ENCODE results near the gene TRNAU1AP.
"Not testable (repeated sequence)": the region's sequence is repeated elsewhere in the genome, so short reads cannot be mapped to it uniquely, and the experiment has no call there.

TRNAU1AP gene

DNA sequence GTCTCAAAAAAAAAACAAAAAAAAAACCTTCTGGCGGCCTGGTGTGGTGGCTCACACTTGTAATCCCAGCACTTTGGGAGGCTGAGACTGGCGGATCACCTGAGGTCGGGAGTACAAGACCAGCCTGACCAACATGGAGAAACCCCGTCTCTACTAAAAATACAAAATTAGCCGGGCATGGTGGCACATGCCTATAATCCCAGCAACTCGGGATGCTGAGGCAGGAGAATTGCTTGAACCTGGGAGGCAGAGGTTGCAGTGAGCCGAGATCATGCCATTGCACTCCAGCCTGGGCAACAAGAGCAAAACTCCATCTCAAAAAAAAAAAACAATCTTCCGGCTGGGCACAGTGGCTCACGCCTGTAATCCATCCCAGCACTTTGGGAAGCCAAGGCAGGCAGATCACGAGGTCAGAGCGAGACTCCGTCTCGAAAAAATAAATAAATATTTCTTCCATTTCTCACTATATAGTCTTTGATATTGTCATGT lies 38.4 kb upstream of the TRNAU1AP start:
- H3K27ac ChIP-seq (ENCODE audit: low read length, poor library complexity, severe bottlenecking) = peak overlapping the region; percentile 30
- not testable (repeated sequence) for H2BK5ac ChIP-seq (ENCODE audit: low read depth, low read length, poor library complexity, severe bottlenecking); H2BK15ac ChIP-seq (ENCODE audit: low read depth, poor library complexity, severe bottlenecking); H3K4me2 ChIP-seq (ENCODE audit: low read length, poor library complexity, severe bottlenecking); DNase-seq; H2BK120ac ChIP-seq (ENCODE audit: low read depth, low read length); H3K14ac ChIP-seq (ENCODE audit: low read length in 2 of 2); H4K8ac ChIP-seq (ENCODE audit: low read length); H3K18ac ChIP-seq (ENCODE audit: low read depth in 1 of 2, low read length in 2 of 2); H4K91ac ChIP-seq (ENCODE audit: low read length); H3K27me3 ChIP-seq (ENCODE audit: control insufficient read depth in 1 of 2, insufficient read depth in 1 of 2, low read length in 2 of 2); H2AFZ ChIP-seq (ENCODE audit: low read depth, low read length); H3K23ac ChIP-seq (ENCODE audit: low read length in 2 of 2); H3K4ac ChIP-seq (ENCODE audit: low read depth in 1 of 2, low read length in 2 of 2); H2BK12ac ChIP-seq (ENCODE audit: low read length in 2 of 2); H3K4me3 ChIP-seq (ENCODE audit: insufficient read depth in 1 of 2, low read depth in 1 of 2, low read length in 2 of 2); H3K9ac ChIP-seq (ENCODE audit: low read length); H2AK5ac ChIP-seq (ENCODE audit: low read length, severe bottlenecking); H3K79me1 ChIP-seq (replicated peaks; ENCODE audit: low read length, poor library complexity, severe bottlenecking); H3K9me3 ChIP-seq (ENCODE audit: control insufficient read depth, low read length)
- peaks cover 32 to 37% of the 10 kb centered on the region in 2 experiments for H3K36me3 ChIP-seq (ENCODE audit: control insufficient read depth in 1 of 2, insufficient read depth in 2 of 2, low read depth in 1 of 2, low read length in 2 of 2)
- H3K4me1 ChIP-seq (ENCODE audit: control insufficient read depth, insufficient read depth, low read depth, low read length) = peaks cover 18% of the 10 kb centered on the region
- 73% methylated on average over 13 of the region's 13 CpGs for WGBS

DNA sequence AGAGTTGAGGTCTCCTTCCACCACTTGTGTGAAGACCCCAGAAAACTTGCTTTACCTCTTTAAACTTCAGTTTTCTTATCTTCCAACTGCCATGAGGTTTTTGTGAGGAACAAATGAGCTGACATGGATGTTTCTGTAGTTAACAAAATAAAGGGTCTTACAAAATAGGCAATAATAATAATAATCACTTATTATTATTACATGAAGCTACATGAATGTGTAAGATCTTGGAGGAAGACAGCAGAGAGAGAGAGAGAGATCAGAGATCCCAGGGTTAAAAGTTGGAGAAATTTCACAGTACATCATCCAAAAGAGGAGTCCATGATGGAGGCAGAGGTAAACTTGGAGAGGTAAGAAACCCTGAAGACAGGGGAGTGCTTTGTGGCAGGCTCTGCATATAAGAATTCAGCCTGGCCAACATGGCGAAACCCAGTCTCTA lies 36.3 kb upstream of the TRNAU1AP start:
- Histone ChIP-seq H2BK12ac (ENCODE audit: low read length in 2 of 2) (no peak overlapping the region), H3K18ac (ENCODE audit: low read depth in 1 of 2, low read length in 2 of 2) (no peak overlapping the region), H3K79me1 (replicated peaks; ENCODE audit: low read length, poor library complexity, severe bottlenecking) (peaks cover 12% of the 10 kb centered on the region), H4K91ac (ENCODE audit: low read length) (no peak overlapping the region), H3K27ac (ENCODE audit: low read length, poor library complexity, severe bottlenecking) (no peak overlapping the region), H3K23ac (ENCODE audit: low read length in 2 of 2) (no peak overlapping the region), H2BK120ac (ENCODE audit: low read depth, low read length) (no peak overlapping the region), H3K4me1 (ENCODE audit: control insufficient read depth, insufficient read depth, low read depth, low read length) (peaks cover 18% of the 10 kb centered on the region), H2BK5ac (ENCODE audit: low read depth, low read length, poor library complexity, severe bottlenecking) (no peak overlapping the region), H2AFZ (ENCODE audit: low read depth, low read length) (no peak overlapping the region), H3K36me3 (ENCODE audit: control insufficient read depth in 1 of 2, insufficient read depth in 2 of 2, low read depth in 1 of 2, low read length in 2 of 2) (peaks cover 19 to 21% of the 10 kb centered on the region in 2 experiments), H2AK5ac (ENCODE audit: low read length, severe bottlenecking) (no peak overlapping the region), H3K14ac (ENCODE audit: low read length in 2 of 2) (no peak overlapping the region), H3K9ac (ENCODE audit: low read length) (no peak overlapping the region), H2BK15ac (ENCODE audit: low read depth, poor library complexity, severe bottlenecking) (no peak overlapping the region), H3K9me3 (ENCODE audit: control insufficient read depth, low read length) (no peaks in the 10 kb centered on the region), H3K4me3 (ENCODE audit: insufficient read depth in 1 of 2, low read depth in 1 of 2, low read length in 2 of 2) (no peak overlapping the region), H3K4me2 (ENCODE audit: low read length, poor library complexity, severe bottlenecking) (no peak overlapping the region), H3K27me3 (ENCODE audit: control insufficient read depth in 1 of 2, insufficient read depth in 1 of 2, low read length in 2 of 2) (no peaks in the 10 kb centered on the region), H3K4ac (ENCODE audit: low read depth in 1 of 2, low read length in 2 of 2) (no peak overlapping the region), H4K8ac (ENCODE audit: low read length) (no peak overlapping the region)
- peak; percentile 47 for DNase-seq
- 94% methylated on average over 1 of the region's 1 CpG for WGBS

DNA sequence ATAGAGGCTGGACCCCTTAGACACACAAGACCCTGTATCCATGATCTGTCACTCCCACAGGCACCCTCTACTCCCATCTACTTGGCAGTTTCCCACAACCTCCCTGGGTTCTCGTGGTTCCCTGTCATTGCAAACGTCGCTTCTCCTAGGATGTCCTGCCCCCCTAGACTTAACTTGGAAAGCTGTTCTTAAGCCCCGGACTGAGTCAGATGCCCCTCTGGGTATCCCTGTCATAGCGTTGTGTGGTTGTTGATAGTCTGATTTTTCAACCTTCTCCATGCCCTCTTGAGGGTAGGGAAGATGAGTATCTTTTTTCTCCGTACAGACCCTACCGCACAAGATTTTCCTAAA lies 35.3 kb upstream of the TRNAU1AP start:
- WGBS = 41% methylated on average over 6 of the region's 7 CpGs
- no peak overlapping the region for H2BK12ac ChIP-seq (ENCODE audit: low read length in 2 of 2)
- peak overlapping the region; percentile 68 for H3K4me2 ChIP-seq (ENCODE audit: low read length, poor library complexity, severe bottlenecking)
- H2AK5ac ChIP-seq (ENCODE audit: low read length, severe bottlenecking) = no peak overlapping the region
- peaks cover 15% of the 10 kb centered on the region for H3K79me1 ChIP-seq (replicated peaks; ENCODE audit: low read length, poor library complexity, severe bottlenecking)
- H2BK5ac ChIP-seq (ENCODE audit: low read depth, low read length, poor library complexity, severe bottlenecking) = no peak overlapping the region
- no peaks in the 10 kb centered on the region for H3K27me3 ChIP-seq (ENCODE audit: control insufficient read depth in 1 of 2, insufficient read depth in 1 of 2, low read length in 2 of 2)
- no peak overlapping the region for H4K91ac ChIP-seq (ENCODE audit: low read length)
- no peak overlapping the region for H2BK15ac ChIP-seq (ENCODE audit: low read depth, poor library complexity, severe bottlenecking)
- H3K4me1 ChIP-seq (ENCODE audit: control insufficient read depth, insufficient read depth, low read depth, low read length) = peaks cover 18% of the 10 kb centered on the region
- H3K9me3 ChIP-seq (ENCODE audit: control insufficient read depth, low read length) = no peaks in the 10 kb centered on the region
- peaks cover 10 to 14% of the 10 kb centered on the region in 2 experiments for H3K36me3 ChIP-seq (ENCODE audit: control insufficient read depth in 1 of 2, insufficient read depth in 2 of 2, low read depth in 1 of 2, low read length in 2 of 2)
- no peak overlapping the region for H3K14ac ChIP-seq (ENCODE audit: low read length in 2 of 2)
- H3K18ac ChIP-seq (ENCODE audit: low read depth in 1 of 2, low read length in 2 of 2) = no peak overlapping the region
- H3K27ac ChIP-seq (ENCODE audit: low read length, poor library complexity, severe bottlenecking) = no peak overlapping the region
- H3K23ac ChIP-seq (ENCODE audit: low read length in 2 of 2) = no peak overlapping the region
- peak overlapping the region; percentile 86 for H3K9ac ChIP-seq (ENCODE audit: low read length)
- no peak overlapping the region for H4K8ac ChIP-seq (ENCODE audit: low read length)
- peak; percentile 82 for DNase-seq
- H2BK120ac ChIP-seq (ENCODE audit: low read depth, low read length) = no peak overlapping the region
- no peak overlapping the region for H3K4ac ChIP-seq (ENCODE audit: low read depth in 1 of 2, low read length in 2 of 2)
- H2AFZ ChIP-seq (ENCODE audit: low read depth, low read length) = no peak overlapping the region
- peak overlapping the region in 1 of 2 experiments; percentile 92 for H3K4me3 ChIP-seq (ENCODE audit: insufficient read depth in 1 of 2, low read depth in 1 of 2, low read length in 2 of 2)

DNA sequence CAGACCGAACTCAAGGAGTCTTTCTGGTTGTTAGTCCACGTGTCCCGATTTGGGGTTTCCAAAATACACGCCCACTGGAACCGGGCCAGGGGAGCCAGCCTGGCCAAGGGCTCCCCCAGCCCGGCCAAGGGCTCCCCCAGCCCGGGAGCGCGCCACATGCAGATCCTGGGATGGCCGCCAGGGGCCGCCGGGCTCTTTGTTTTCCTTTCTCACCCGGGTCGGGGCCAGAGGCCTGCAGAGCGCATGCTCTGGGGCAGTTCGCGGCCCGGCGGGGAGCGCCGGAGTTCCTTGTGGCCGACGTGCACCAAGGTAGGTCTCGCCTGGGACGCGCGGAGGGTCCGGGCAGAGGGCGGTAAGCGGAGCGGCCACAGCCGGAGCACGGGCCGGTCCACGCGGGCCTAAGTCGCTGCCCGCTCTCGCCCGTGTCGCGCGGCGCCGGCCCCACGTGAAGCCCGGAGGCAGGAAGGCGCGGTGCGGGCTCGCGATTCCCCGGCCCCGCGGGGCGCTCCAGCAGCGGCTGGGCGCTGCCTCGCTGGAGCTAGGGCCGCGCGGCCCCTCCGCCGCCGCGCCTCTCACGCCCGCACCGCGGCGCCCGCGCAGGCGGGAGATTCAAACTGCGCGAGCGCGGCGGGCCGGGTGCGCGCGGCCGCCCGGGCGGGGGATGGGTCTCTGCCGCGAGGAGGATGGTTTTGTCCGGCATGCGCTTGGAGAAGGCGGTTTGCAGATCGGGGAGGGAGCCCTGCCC lies 34.7 kb upstream of the TRNAU1AP start:
- Histone ChIP-seq H4K8ac (ENCODE audit: low read length) (peak overlapping the region; percentile 98), H3K4ac (ENCODE audit: low read depth in 1 of 2, low read length in 2 of 2) (peak overlapping the region in 1 of 2 experiments; percentile 96), H2AK5ac (ENCODE audit: low read length, severe bottlenecking) (no peak overlapping the region), H2BK15ac (ENCODE audit: low read depth, poor library complexity, severe bottlenecking) (peak overlapping the region; percentile 79), H3K4me3 (ENCODE audit: insufficient read depth in 1 of 2, low read depth in 1 of 2, low read length in 2 of 2) (peak overlapping the region; percentile 89 to 92), H2BK120ac (ENCODE audit: low read depth, low read length) (peak overlapping the region; percentile 93), H4K91ac (ENCODE audit: low read length) (peak overlapping the region; percentile 89), H3K9ac (ENCODE audit: low read length) (peak overlapping the region; percentile 86), H2BK12ac (ENCODE audit: low read length in 2 of 2) (peak overlapping the region; percentile 60 to 62), H3K14ac (ENCODE audit: low read length in 2 of 2) (peak overlapping the region in 1 of 2 experiments; percentile 88), H3K9me3 (ENCODE audit: control insufficient read depth, low read length) (no peaks in the 10 kb centered on the region), H2AFZ (ENCODE audit: low read depth, low read length) (peak overlapping the region; percentile 96), H2BK5ac (ENCODE audit: low read depth, low read length, poor library complexity, severe bottlenecking) (peak overlapping the region; percentile 87), H3K36me3 (ENCODE audit: control insufficient read depth in 1 of 2, insufficient read depth in 2 of 2, low read depth in 1 of 2, low read length in 2 of 2) (peaks cover 7 to 9% of the 10 kb centered on the region in 2 experiments), H3K79me1 (replicated peaks; ENCODE audit: low read length, poor library complexity, severe bottlenecking) (peaks cover 15% of the 10 kb centered on the region), H3K18ac (ENCODE audit: low read depth in 1 of 2, low read length in 2 of 2) (peak overlapping the region; percentile 84 to 96), H3K4me2 (ENCODE audit: low read length, poor library complexity, severe bottlenecking) (peak overlapping the region; percentile 86), H3K23ac (ENCODE audit: low read length in 2 of 2) (no peak overlapping the region), H3K4me1 (ENCODE audit: control insufficient read depth, insufficient read depth, low read depth, low read length) (peaks cover 18% of the 10 kb centered on the region), H3K27me3 (ENCODE audit: control insufficient read depth in 1 of 2, insufficient read depth in 1 of 2, low read length in 2 of 2) (no peaks in the 10 kb centered on the region), H3K27ac (ENCODE audit: low read length, poor library complexity, severe bottlenecking) (no peak overlapping the region)
- peak; percentile 89 for DNase-seq
- under 1% methylated on average over 82 of the region's 92 CpGs for WGBS

Measured in mesenchymal stem cell (in vitro differentiated cells and primary cell).